CD4-positive, alpha-beta T cell treated with Interleukin-15 for 4 hours (primary cell): Measurements from ENCODE around the gene UBTD2.
A peak's percentile ranks its signal among the peaks of the same experiment; 100 is the strongest.

Source experiments
- DNase-seq: peaks from one replicate; pipeline ENCODE4 v3.0.0-alpha.2; 2020; ENCODE audit warnings: low spot score

Gene UBTD2

DNA sequence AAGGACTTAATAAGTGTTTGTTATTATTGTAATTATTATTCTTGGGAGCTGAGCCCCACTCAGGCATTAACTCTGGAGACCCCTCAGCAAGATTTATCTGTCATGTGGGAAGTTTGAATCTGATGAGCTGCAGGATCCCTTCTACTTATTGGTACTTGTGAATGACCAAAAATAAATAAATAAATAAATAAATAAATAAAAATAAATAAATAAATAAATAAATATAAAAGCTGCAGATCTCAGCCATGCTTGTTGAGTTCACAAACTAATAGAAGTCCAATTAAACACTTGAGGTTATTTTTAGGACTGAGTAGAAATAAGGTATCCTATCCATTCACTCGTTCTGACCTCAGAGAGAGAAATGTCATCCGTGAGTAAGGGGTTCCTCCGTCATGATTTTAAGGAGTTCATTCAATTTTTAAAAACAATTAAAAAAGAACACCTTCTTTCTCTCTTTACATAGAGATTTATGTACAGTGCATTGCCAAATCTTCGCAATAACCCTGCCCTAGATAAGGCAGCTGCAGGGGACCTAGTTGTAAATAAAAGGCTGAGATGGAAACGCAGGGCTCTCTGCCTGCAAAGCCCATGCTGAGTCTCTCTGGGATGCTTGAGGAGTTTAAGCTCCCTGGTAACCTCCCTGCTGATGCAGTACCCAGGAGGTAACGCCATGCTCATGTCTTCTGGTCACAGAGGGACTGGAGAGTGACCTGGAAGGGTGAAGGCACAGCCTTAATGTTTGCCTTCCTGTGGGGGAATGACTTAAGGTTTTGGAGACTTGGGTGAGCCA lies 88.4 kb downstream of the UBTD2 start:
- DNase-seq, result no peak

GRCh38 chr5:172193872-172194271 lies 89.7 kb downstream of the UBTD2 start, which contains the start of gene EFCAB9:
Gene EFCAB9, plus strand, starts transcription at chr5:172194172. Its CDS starts 1 bp downstream, at chr5:172194173.
- DNase-seq, result no peak

DNA sequence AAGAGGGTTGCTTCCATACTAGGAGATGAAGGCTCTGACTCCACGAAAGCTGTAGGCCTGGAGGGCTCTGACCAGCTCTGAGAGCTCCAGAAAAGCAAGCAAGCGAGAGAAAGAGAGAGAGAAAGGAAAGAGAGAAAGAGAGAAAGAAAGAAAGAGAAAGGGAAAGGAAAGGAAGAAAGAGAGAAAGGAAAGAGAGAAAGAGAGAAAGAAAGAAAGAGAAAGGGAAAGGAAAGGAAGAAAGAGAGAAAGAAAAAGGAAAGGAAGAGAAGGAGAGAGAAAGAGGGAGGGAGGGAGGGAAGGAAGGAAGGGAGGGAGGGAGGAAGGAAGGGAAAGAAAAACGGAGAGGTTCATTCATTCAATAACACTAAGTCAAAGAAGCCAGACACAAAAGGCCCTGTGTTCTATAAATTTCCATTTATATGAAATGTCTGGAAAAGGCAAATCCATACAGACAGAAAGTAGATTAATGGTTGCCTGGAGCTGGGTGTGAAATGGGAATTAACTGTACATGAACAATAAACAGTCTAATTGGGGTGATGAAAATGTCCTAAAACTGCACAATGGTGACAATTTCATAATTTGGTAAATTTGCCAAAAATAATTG lies 93.8 kb downstream of the UBTD2 start:
- no peak for DNase-seq

DNA sequence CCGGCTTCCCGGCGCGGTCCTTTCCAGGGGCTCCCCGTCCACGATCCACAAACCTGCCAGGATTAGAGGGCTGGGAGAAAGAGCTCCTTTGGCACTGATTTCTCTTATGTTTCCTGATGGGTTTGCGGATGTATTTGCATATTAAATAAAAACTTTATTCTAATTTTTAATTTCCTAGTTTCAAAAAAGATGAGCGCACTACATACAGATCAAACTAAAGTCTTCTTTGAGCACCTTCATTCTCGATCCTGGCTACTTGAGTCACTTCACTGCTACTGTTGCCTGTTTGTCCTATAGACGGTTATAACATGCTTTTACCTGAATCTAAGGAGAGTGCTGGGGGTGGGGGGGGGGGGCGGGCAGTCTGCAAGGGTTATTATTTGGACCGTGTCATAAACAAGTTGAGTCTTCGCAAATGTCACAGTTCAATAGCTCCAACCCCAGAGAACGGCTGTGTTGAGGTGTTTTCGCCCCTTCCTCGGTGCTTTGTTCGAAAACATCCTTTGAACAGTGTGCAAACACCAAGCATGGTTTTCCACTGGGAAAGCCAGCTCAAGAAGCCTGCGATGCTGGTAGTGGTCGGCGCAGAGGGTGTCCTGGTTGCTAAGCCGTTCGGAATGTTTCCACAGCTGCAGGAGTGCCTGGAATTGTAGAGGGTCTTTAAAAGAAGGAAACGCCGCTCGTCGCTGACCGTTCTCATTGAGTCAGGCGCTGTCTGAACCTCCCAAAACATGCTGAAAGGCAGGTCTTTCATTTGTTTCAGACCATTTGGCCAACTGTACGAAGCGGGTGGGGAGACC lies 94.5 kb downstream of the UBTD2 start:
- DNase-seq, result no peak

DNA sequence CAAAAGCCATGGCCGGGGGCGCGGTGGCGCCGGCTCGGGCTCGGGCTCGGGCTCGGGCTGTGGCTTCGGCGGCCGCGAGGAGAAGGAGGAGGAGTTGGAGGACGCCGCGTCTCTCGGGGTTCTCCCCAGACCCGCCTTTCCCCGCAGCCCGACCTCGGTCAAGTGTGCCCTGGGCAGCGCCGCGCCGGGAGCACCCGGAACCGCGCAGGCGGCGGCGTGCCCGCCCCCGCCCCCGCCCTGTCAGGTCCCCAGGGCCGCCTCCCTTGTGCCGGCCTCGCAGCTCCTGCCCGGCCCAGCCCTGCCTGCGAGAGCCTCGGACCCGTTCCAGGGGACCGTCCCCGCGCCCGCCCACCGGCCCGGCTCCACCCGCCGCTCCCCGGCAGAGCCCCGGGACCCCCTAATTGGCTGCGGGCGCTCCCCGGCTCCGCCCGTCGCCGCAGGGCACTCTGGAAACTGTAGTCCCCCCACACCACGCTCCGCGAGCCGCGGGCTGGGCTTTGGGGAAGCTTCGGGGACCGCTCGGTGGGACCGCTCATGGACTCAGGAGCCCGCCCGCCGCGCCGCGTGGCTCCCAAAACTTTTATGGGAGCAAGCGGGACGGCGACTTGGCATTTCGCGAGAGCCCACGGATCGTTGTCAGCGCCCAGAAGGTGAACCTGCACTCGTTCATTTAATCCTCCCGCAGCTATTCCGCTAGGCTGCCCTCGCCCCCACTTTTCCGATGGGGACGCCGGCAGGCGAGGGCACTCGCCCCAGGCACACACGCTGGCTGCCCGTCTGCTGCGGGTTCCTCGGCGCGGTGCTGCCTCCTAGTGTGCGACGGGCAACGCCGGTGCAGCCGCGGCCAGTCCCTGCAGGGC lies 95.3 kb downstream of the UBTD2 start, which contains the start of gene STK10:
Gene STK10 (minus strand): TSS at position 192 of the 860 bp plus-strand sequence. CDS start 182 bp downstream, at position 10.
- DNase-seq, result peak; percentile 91

- peak; percentile 71 for DNase-seq
These were observed 96.2 kb downstream of the UBTD2 start for GRCh38 chr5:172187118-172188032.

DNA sequence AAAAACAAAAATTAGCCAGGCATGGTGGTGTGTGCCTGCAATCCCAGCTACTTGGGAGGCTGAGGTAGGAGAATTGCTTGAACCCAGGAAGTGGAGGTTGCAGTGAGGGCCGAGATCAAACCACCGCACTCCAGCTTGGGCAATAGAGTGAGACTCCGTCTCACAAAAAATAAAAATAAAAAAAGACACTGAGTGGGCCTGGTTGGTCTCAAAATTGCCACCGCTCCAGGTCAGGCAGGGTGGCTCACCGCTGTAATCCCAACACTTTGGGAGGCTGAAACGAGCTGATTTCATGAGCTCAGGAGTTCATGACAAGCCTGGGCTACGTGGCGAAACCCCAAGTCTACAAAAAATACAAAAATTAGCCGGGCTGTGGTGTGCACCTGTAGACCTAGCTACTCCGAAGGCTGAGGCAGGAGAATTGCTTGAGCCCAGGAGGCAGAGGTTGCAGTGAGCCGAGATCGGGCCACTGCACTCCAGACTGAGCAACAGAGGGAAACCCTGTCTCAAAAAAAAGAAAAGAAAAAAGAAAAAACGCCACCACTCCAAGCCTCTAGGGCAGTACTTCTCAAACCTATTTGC lies 97.4 kb downstream of the UBTD2 start:
- no peak for DNase-seq

GRCh38 chr5:172185096-172185461 lies 98.5 kb downstream of the UBTD2 start:
- no peak for DNase-seq

- DNase-seq, result no peak
These were observed 99.7 kb downstream of the UBTD2 start for GRCh38 chr5:172183881-172184280.

DNA sequence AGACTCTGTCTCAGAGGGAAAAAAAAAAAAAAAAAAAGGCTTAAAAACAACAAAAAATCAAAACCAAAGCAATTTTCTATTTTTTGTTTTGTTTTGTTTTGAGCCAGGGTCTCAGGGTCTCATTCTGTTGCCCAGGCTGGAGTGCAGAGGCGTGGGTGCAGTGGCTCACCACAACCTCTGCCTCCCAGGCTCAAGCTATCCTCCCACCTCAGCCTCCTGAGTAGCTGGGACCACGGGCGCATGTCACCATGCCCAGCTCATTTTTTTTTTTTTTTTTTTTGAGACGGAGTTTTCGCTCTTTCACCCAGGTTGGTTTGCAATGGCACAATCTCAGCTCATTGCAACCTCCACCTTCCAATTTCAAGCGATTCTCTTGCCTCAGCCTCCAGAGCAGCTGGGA lies 101.3 kb downstream of the UBTD2 start:
- no peak for DNase-seq

DNA sequence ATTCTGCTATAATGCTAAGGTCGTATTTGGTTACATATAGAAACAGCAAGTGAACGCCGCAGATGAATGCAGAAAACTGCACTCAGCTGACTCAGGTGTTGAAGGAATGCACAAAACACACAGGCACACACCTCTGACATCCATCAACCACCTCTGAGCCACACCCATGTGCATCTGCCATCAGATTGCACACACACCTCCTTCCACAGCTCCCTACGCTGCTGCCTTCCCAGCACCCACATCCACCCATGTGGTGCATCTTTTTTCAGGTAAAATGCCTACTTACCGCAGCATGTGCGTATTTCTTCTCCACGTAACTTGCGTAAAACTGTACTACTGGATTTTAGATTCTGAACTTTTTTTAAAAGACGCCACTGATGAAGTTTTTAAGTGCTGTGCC lies 102.6 kb downstream of the UBTD2 start:
- DNase-seq, result peak; percentile 40

DNA sequence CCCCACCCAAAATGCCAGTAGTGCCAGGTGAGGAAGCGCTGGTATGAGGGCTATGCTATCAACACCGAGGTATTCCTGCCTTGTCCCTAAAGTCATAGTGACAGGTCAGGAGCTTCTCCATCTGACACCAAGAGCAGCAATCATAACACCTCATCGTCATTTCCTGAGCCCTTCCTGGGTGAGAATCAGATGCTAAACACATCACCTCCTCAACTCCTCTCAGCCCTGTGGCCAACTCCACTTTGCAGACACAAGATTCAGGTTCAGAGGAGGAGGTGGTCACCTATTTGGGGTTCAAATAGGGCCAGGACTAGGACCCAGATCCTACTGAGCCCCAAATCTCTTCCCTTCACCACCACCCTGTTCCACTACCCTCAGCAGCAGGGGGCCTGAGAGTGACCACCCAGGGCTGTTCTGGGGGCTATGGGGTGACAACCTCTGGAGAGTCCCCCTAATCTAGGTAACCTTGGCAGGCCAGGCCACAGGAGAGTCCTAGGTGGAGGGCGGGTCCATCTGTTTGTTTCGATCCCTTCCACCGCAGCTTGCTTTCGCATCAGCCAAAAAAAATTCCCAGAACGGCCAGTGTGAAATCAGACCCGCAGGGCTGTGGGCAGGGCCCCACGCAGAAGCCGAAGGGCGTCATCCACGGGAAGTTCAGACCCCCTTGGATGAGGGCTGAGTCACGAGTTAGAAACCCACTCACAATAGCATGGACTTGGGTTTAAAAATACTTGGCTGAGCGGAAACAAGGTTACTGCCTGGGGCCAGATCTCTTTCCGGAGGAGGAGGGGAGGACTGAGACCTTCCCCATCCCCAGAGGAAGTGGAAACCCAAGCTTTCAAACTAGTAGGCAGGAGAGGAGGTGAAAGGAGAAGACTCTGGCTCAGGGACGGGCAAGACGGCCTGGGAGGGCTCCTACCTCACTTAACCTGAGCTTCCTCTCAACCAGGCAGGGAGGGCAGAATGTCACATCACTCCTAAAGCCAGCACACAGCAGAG lies 104.3 kb downstream of the UBTD2 start:
- DNase-seq, result peak; percentile 63

DNA sequence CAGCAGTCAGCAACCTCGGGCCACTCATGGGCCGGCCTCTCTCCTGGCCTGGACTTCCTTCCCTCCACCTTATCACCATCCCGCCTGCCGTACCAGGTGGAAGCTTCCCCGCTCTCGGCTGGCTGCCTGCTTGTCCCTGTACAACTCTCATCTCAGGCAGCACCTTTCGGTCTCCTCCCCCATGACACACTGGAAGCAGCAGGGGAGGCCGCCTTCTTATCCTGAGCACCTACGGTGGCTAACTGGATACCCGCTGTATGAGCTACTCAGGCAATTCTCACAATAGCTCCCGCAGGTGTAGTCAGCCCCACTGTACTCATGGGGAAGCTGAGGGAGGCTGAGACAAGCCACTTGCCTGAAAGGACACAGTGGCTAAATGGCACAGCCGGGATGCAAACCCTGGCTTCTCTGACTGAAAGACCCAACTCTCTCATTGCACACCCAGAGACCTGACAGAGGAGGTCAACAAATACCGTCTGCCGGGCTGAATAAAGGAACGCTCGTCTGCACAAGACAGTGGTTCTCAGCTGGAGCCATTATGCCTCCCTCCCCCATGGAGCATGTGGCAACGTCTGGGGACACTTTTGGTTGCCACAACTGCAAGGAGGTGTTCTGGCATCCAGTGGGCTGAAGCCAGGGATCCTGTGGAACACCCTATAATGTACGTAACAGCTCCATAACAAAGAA lies 105.1 kb downstream of the UBTD2 start:
- DNase-seq, result no peak

- no peak for DNase-seq
These were observed 106.4 kb downstream of the UBTD2 start for GRCh38 chr5:172177176-172177575.

DNA sequence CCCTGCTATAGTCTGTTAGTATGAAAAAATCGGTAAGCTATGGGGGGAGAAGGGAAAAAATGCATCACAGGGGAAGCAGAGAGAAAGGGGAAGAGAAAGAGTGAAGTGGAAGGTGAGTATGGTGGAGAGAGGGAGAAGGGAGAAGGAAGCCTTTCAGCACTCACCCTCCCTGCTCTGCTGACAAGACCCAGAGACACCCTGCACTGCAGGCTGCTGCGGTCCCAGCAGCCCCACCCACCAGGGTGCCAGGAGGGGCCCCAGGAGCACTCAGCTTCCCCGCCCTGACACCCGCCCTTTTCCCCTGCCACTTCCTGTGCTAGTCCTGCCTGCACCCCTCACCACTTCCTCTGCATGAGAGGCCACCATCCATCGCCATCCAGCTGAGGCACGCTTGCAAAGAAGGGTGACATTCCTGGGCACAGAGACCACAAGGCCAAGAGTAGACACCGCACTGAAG lies 108.3 kb downstream of the UBTD2 start:
- DNase-seq, result peak; percentile 89

DNA sequence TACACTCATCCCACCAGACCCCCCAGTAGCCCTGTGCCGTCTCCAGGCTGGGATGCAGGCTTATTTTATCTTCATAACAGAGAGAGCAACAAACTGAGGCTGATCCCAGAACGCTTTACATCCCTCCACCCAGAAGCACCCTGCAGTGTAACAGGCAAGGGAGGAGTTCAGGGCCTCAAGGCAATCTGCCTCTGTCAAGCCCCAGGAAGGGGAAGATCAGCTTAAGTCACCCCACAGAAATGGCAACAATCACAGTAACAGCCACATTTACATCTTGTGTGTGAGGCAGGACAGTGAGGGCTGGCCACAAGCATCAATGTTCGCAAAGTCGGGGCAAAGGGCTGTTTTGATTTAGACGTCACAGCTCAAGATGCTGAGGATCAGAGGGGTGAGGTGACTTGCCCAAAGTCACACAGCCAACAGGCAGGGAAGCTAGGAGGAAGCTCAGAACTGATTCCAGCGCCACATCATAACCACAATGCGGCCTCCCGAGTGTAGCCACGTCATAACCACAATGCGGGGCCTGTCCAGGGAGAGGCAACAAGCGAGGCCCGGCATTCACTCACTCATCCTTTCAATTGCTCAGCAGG lies 109.9 kb downstream of the UBTD2 start:
- DNase-seq, result peak; percentile 68

DNA sequence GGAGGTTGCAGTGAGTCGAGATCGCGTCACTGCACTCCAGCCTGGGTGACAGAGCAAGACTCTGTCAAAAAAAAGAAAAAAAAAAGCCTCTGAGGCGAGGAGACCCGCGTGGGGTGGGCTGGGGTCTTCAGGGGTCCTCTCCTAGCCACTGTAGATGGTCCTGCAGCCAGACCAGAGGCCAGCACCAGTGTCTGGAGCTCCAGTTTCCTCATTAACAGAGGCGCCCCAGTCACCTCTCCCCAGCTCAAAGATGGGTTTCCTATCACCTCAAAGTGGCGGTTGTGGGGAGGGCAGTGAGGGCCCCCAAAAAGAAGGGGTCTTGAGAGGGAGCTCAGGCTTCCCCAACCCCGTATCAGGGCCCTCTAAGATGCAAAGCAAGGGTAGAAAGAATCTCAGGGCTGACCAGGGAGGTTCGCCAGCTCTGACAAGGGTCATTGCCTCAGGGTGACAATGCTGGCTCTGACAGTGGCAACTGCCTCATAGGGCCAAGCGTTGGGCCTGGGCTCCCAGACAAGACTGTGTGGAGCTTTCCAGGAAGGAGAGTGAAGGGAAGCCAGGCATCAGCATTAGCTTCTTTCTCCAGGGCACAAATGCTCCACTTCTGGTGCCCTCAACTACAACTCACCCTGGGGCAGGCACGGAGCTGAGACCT lies 110.5 kb downstream of the UBTD2 start:
- no peak for DNase-seq
